ENCODE data around the gene PLCL1.

GRCh38 chr2:197835293-197835692 is 30.9 kb downstream of the PLCL1 start:
- TF ChIP-seq RARB (CRISPR knock-in tag; IDR thresholded peaks at IDR 0.05) = no peak
- TF ChIP-seq ESRRG (CRISPR knock-in tag; IDR thresholded peaks at IDR 0.05) = no peak
- TF ChIP-seq ISL1 (CRISPR knock-in tag; IDR thresholded peaks at IDR 0.05) = no peak
- TF ChIP-seq ARNTL (CRISPR knock-in tag; IDR thresholded peaks at IDR 0.05; ENCODE audit: borderline replicate concordance, low read depth) = no peak
- no peak for TF ChIP-seq ZNF8 (CRISPR knock-in tag; IDR thresholded peaks at IDR 0.05)
- no peak for TF ChIP-seq ZNF70 (CRISPR knock-in tag; IDR thresholded peaks at IDR 0.05)
- TF ChIP-seq BACH2 (CRISPR knock-in tag; IDR thresholded peaks at IDR 0.05; ENCODE audit: borderline replicate concordance) = no peak
- no peak for TF ChIP-seq TSHZ2 (CRISPR knock-in tag; IDR thresholded peaks at IDR 0.05)
- no peak for TF ChIP-seq ZFP3 (CRISPR knock-in tag; IDR thresholded peaks at IDR 0.05)
- no peak for TF ChIP-seq POU6F1 (CRISPR knock-in tag; IDR thresholded peaks at IDR 0.05; ENCODE audit: borderline replicate concordance, low read depth)
- no peak for TF ChIP-seq TOX (CRISPR knock-in tag; IDR thresholded peaks at IDR 0.05; ENCODE audit: borderline replicate concordance)
- TF ChIP-seq PATZ1 (CRISPR knock-in tag; IDR thresholded peaks at IDR 0.05; ENCODE audit: borderline replicate concordance) = no peak
- TF ChIP-seq OSR1 (CRISPR knock-in tag; IDR thresholded peaks at IDR 0.05) = no peak

Measured in SK-N-SH treated with all-trans-retinoic acid at 6 μM for 48 hours (cell line).